Measurements from ENCODE around the gene ZNF746.

ZNF746 gene

GRCh38 chr7:149454750-149455149, 42.9 kb downstream of the ZNF746 start:
- no peak for TF ChIP-seq CTCF (conservative IDR thresholded peaks at IDR 0.05; ENCODE audit: low read depth, low read length)
- Histone ChIP-seq H3K9ac (no peak overlapping the region), H3K4me2 (no peak overlapping the region), H3K79me2 (ENCODE audit: insufficient read depth, low read depth) (peaks cover 25% of the 10 kb centered on the region; the same call in 1 of the 2 replicates), H3K36me3 (ENCODE audit: insufficient read depth) (0 out of 2 replicates have a peak, but pooled peaks cover 5% of the 10 kb centered on the region), H3K4me3 (IDR thresholded peaks at IDR 0.05; ENCODE audit: insufficient read depth, low read depth, low read length) (no peak overlapping the region), H4K20me1 (ENCODE audit: insufficient read depth) (no peaks in the 10 kb centered on the region), H2AFZ (ENCODE audit: low read depth) (no peak overlapping the region), H3K27ac (no peak overlapping the region), H3K27me3 (ENCODE audit: insufficient read depth, low read depth) (no peaks in the 10 kb centered on the region), H3K4me1 (ENCODE audit: low read depth, poor library complexity, severe bottlenecking) (peaks cover 9% of the 10 kb centered on the region)

- Histone ChIP-seq H3K9ac (no peak overlapping the region), H3K4me1 (ENCODE audit: low read depth, poor library complexity, severe bottlenecking) (peaks cover 8% of the 10 kb centered on the region), H3K4me2 (no peak overlapping the region), H3K27me3 (ENCODE audit: insufficient read depth, low read depth) (no peaks in the 10 kb centered on the region), H3K27ac (no peak overlapping the region), H3K36me3 (ENCODE audit: insufficient read depth) (0 out of 2 replicates have a peak, but pooled peaks cover 5% of the 10 kb centered on the region), H4K20me1 (ENCODE audit: insufficient read depth) (no peaks in the 10 kb centered on the region), H3K4me3 (IDR thresholded peaks at IDR 0.05; ENCODE audit: insufficient read depth, low read depth, low read length) (no peak overlapping the region), H2AFZ (ENCODE audit: low read depth) (no peak overlapping the region), H3K79me2 (ENCODE audit: insufficient read depth, low read depth) (peaks cover 21% of the 10 kb centered on the region; the same call in 1 of the 2 replicates)
- TF ChIP-seq CTCF (conservative IDR thresholded peaks at IDR 0.05; ENCODE audit: low read depth, low read length): no peak
These were observed 43.6 kb downstream of the ZNF746 start for GRCh38 chr7:149454006-149454405.

- Histone ChIP-seq H3K27ac (no peak overlapping the region), H3K4me3 (IDR thresholded peaks at IDR 0.05; ENCODE audit: insufficient read depth, low read depth, low read length) (no peak overlapping the region), H3K4me2 (no peak overlapping the region), H3K4me1 (ENCODE audit: low read depth, poor library complexity, severe bottlenecking) (no peaks in the 10 kb centered on the region), H3K79me2 (ENCODE audit: insufficient read depth, low read depth) (no peaks in the 10 kb centered on the region), H4K20me1 (ENCODE audit: insufficient read depth) (no peaks in the 10 kb centered on the region), H3K36me3 (ENCODE audit: insufficient read depth) (0 out of 2 replicates have a peak, but pooled peaks cover 5% of the 10 kb centered on the region), H3K9ac (no peak overlapping the region), H2AFZ (ENCODE audit: low read depth) (no peak overlapping the region), H3K27me3 (ENCODE audit: insufficient read depth, low read depth) (no peaks in the 10 kb centered on the region)
- no peak for TF ChIP-seq CTCF (conservative IDR thresholded peaks at IDR 0.05; ENCODE audit: low read depth, low read length)
These were observed 46.8 kb downstream of the ZNF746 start for GRCh38 chr7:149450821-149451220.

GRCh38 chr7:149449897-149450296, 47.7 kb downstream of the ZNF746 start:
- Histone ChIP-seq H3K36me3 (ENCODE audit: insufficient read depth) (0 out of 2 replicates have a peak, but pooled peaks cover 5% of the 10 kb centered on the region), H4K20me1 (ENCODE audit: insufficient read depth) (no peaks in the 10 kb centered on the region), H3K9ac (no peak overlapping the region), H3K4me2 (no peak overlapping the region), H3K4me3 (IDR thresholded peaks at IDR 0.05; ENCODE audit: insufficient read depth, low read depth, low read length) (no peak overlapping the region), H3K79me2 (ENCODE audit: insufficient read depth, low read depth) (no peaks in the 10 kb centered on the region), H3K4me1 (ENCODE audit: low read depth, poor library complexity, severe bottlenecking) (no peaks in the 10 kb centered on the region), H2AFZ (ENCODE audit: low read depth) (no peak overlapping the region), H3K27me3 (ENCODE audit: insufficient read depth, low read depth) (no peaks in the 10 kb centered on the region), H3K27ac (no peak overlapping the region)
- no peak for TF ChIP-seq CTCF (conservative IDR thresholded peaks at IDR 0.05; ENCODE audit: low read depth, low read length)

All from KMS-11 (cell line).